Transverse colon (tissue), 4 donors: ENCODE results near the gene TNS1. TPM values are rescaled to one million over a fixed set of nuclear protein-coding genes. Genes with fewer than 3 reads are reported as not detected.
"Not testable (repeated sequence)": the region's sequence is repeated elsewhere in the genome, so short reads cannot be mapped to it uniquely, and the experiment has no call there.

ENCODE experiments used
- DNase-seq: peaks from one replicate; pipeline ENCODE4 v3.0.0-alpha.2; 2019
- H3K27ac ChIP-seq, 4 donors: fragments of 200-600 bp; sonication (generic); 2 replicates each; pipeline ENCODE4 v1.5.1; 2016 to 2018; ENCODE audit warnings: inconsistent platforms in 4 of 4
- H3K27me3 ChIP-seq: fragments of 200-600 bp; sonication (generic); 2 replicates; pipeline ENCODE4 v1.5.1; 2017; ENCODE audit warnings: inconsistent platforms
- H3K36me3 ChIP-seq, 4 donors: fragments of 200-600 bp; sonication (generic); 2 replicates each; pipeline ENCODE4 v1.5.1; 2017 to 2019; ENCODE audit warnings: inconsistent platforms in 4 of 4
- H3K4me1 ChIP-seq, 4 donors: fragments of 200-600 bp; sonication (generic); 2 replicates each; pipeline ENCODE4 v1.5.1; 2017 to 2020; ENCODE audit warnings: inconsistent platforms in 4 of 4
- H3K4me3 ChIP-seq, 4 donors: fragments of 200-600 bp; sonication (generic); 1 replicate in 1 of 4; 2 replicates in 3 of 4; pipeline versions ENCODE4 v1.5.1 to v1.6.1; 2017 to 2019; ENCODE audit warnings: inconsistent platforms in 4 of 4
- H3K9me3 ChIP-seq, 2 donors: fragments of 200-600 bp; sonication (generic); 2 replicates each; pipeline ENCODE4 v1.5.1; 2017 to 2019; ENCODE audit warnings: inconsistent platforms in 2 of 2
- EP300 ChIP-seq: sonication (generic); formaldehyde crosslinking; IDR thresholded peaks from one replicate; pipeline ENCODE4 v1.6.1; 2017; ENCODE audit warnings: antibody characterized with exemption, low read depth
- POLR2A ChIP-seq: fragments of 450-650 bp; IDR thresholded peaks from one replicate; pipeline ENCODE4 v1.6.1; 2016; ENCODE audit warnings: antibody characterized with exemption, mild to moderate bottlenecking, moderate library complexity
- POLR2AphosphoS5 ChIP-seq, 3 donors: sonication (generic); formaldehyde crosslinking; IDR thresholded peaks; one replicate each; pipeline ENCODE4 v1.6.1; 2016; ENCODE audit warnings: antibody characterized with exemption in 3 of 3
- WGBS, 2 donors: methylation state at CpG; one replicate each; pipeline ENCODE4 v1.1.5; 2018; ENCODE audit warnings: low coverage in 1 of 2; 5-methylcytosine and 5-hydroxymethylcytosine counted together
- in situ Hi-C, 4 donors: fragments of 200-750 bp; cut with MboI; loops; one replicate each; pipeline versions ENCODE4 v1.15.0 to v1.15.1; 2017; ENCODE audit warnings: low sequenced_read_pairs in 3 of 4, low pct_ligation_motif_present in 1 of 4, low pct_unique_long_range_greater_than_20kb in 1 of 4
- intact Hi-C: fragments of 100-400 bp; cut with DNase I; formaldehyde crosslinking; loops from one replicate; pipeline ENCODE4 v1.15.1; 2023; ENCODE audit warnings: low total_unique reads
- total RNA-seq, 4 donors: library from RNA; depleted of rRNA; stranded (reverse); fragments of >200 nt; gene quantifications; one replicate each; pipeline ENCODE4 v1.1.0, GENCODE V29; 2016
- TF ChIP-seq, protein P1 (sequence below), 5 experiments: fragments of 200-600 bp in 3 of 5; fragments of 450-650 bp in 2 of 5; sonication (generic) in 3 of 5; IDR thresholded peaks; 1 replicate in 2 of 5; 2 replicates in 3 of 5; pipeline ENCODE4 v1.5.1; 2016 to 2017; ENCODE audit warnings: antibody characterized with exemption in 5 of 5, inconsistent platforms in 3 of 5, mild to moderate bottlenecking in 2 of 5, moderate library complexity in 1 of 5

TNS1 gene
- total RNA-seq = 100 to 1,000 TPM; 101 to 487 (median 231) TPM

DNA sequence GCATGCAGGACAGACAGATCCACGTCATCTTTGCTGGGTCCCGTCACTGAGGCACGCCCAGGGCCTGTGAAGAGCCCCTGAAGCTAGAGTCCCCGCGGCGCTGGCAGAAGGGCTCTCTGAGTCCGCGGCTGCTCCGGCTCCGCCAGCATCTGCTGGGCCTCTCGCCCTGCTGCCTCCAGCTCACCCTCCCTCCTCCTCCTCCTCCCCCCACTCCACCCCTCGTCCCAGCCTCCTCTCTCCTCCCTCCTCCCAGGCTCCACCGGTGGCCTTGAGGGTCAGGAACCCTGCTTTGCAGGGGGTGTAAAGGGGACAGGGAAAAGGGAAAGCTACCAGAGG lies at the start of gene TNS1:
Gene TNS1, minus strand, starts transcription at position 151 of the 336 bp plus-strand sequence. Its CDS starts 123 bp downstream, at position 28.
- WGBS, 2 donors = 62% methylated on average over 13 of the region's 13 CpGs; no CpG with 5 or more reads in 1 of the 2 donors
- Histone ChIP-seq H3K27me3 (peaks cover 3% of the 10 kb centered on the region), H3K27ac (peak within 1 kb of the TSS; percentile 65 to 77 (median 68)), H3K4me3 (peak within 1 kb of the TSS in 3 of 4 donors; percentile 11 to 29 (median 19)), H3K36me3 (no peaks in the 10 kb centered on the region), H3K9me3 (no peaks in the 10 kb centered on the region), H3K4me1 (peaks cover 0 to 22% (median 0%) of the 10 kb centered on the region in 4 donors)
- in situ Hi-C loops (loop anchor here in 1 of 4 donors (25.0 kb wide), 1 partner anchor 216 kb away; no protein-coding TSS in a partner anchor), intact Hi-C loops (loop anchor here (5.0 kb wide), 1 partner anchor 34 kb away; no protein-coding TSS in a partner anchor)
- TF ChIP-seq POLR2AphosphoS5 (IDR thresholded peaks at IDR 0.05) (peak in 1 of 3 donors; percentile 24), POLR2A (no peak)
- DNase-seq = no peak

DNA sequence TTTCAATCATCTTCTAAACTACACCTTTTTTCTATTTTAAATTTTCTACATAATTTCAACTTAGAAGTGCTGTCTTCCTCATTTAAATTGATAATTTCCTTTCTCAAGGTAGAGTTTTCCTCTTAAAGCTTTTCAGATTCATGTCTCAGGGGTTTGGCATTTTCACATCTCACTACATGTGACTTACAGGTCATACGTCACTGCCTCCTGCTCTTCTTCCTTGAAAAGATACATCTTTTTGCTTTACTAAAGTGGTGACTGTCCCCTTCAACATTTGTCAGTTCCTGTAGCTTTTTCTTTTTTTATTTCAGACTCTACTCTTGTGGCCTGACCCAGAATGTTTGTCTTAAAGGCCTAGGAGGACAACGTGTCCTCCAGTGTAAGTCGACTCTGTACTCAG lies 49.1 kb upstream of the TNS1 start:
- no peak for DNase-seq
- Histone ChIP-seq H3K4me1 (no peaks in the 10 kb centered on the region), H3K9me3 (no peaks in the 10 kb centered on the region), H3K27me3 (no peaks in the 10 kb centered on the region), H3K27ac (no peak overlapping the region), H3K36me3 (no peaks in the 10 kb centered on the region), H3K4me3 (no peak overlapping the region)
- TF ChIP-seq EP300 = no peak
- TF ChIP-seq POLR2AphosphoS5 (IDR thresholded peaks at IDR 0.05) = no peak
- TF ChIP-seq, protein P1, sequence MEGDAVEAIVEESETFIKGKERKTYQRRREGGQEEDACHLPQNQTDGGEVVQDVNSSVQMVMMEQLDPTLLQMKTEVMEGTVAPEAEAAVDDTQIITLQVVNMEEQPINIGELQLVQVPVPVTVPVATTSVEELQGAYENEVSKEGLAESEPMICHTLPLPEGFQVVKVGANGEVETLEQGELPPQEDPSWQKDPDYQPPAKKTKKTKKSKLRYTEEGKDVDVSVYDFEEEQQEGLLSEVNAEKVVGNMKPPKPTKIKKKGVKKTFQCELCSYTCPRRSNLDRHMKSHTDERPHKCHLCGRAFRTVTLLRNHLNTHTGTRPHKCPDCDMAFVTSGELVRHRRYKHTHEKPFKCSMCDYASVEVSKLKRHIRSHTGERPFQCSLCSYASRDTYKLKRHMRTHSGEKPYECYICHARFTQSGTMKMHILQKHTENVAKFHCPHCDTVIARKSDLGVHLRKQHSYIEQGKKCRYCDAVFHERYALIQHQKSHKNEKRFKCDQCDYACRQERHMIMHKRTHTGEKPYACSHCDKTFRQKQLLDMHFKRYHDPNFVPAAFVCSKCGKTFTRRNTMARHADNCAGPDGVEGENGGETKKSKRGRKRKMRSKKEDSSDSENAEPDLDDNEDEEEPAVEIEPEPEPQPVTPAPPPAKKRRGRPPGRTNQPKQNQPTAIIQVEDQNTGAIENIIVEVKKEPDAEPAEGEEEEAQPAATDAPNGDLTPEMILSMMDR (IDR thresholded peaks at IDR 0.05) = no peak
- no peak for TF ChIP-seq POLR2A
- in situ Hi-C loops = no loop called here
- intact Hi-C loops = no loop called here
- WGBS, 2 donors = 71 to 76% methylated on average over 1 to 3 of the region's 3 CpGs

DNA sequence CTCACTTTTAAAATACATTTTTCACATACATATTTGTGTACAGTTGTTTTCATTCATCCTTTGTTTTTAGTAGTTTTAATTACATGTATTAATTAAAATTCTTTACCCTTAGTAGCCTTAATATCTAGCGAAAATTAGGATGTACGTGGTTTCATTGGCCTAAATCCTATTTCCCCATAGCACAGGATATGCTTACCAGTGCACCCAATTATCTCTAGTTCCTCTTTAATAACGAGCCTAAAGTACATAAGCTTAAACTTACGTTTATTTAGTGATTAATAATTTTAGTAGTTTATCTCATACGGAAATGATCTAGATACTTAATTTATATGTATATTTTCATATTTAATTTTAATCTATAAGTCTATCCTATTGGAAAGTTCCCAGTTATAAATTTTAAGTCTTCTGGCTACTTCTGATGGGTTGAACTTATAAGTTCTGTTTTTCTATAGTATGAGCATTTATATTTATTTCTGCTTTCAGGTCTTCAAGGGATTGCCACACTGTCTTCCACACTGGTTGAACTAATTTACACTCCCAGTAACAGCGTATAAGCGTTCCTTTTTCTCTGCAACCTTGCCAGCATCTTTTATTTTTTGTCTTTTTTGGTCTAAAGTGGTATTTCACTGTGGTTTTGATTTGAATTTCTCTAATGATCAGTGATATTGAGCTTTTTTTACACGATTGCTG lies 44.9 kb upstream of the TNS1 start:
- peak overlapping the region in 3 of 4 donors; percentile 9 to 40 (median 26) for H3K27ac ChIP-seq
- no peak for TF ChIP-seq POLR2AphosphoS5 (IDR thresholded peaks at IDR 0.05)
- no peak for TF ChIP-seq POLR2A
- no peak for TF ChIP-seq EP300
- TF ChIP-seq, protein P1 (IDR thresholded peaks at IDR 0.05) = no peak
- WGBS, 2 donors = 72% methylated on average over 8 of the region's 8 CpGs

DNA sequence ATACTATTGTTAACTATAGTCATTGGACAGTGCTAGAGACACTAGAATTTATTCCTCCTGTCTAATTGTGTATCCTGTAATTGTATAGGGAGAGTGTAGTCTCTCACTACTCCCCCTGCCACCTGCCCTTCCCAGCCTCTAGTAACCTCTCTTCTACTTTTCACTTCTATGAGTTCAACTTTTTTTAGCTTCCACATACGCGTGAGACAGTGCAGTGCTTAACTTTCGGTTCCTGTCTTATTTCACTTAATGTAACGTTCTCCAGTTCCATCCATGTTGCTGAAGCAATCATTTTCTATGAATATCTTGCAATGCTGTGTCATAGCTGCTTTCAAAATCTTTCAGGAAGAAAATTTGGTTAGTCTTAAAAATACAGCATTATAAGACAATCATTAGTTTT lies 43.4 kb upstream of the TNS1 start:
- H3K27ac ChIP-seq = peak overlapping the region in 2 of 4 donors; percentile 21 to 25

More for the DNA sequence above, 44.9 kb upstream of the TNS1 start:
- intact Hi-C loops (no loop called here), in situ Hi-C loops (no loop called here)
- Histone ChIP-seq H3K27me3 (no peaks in the 10 kb centered on the region), H3K4me1 (no peaks in the 10 kb centered on the region), H3K36me3 (no peaks in the 10 kb centered on the region), H3K9me3 (no peaks in the 10 kb centered on the region), H3K4me3 (no peak overlapping the region)
- DNase-seq = no peak

DNA sequence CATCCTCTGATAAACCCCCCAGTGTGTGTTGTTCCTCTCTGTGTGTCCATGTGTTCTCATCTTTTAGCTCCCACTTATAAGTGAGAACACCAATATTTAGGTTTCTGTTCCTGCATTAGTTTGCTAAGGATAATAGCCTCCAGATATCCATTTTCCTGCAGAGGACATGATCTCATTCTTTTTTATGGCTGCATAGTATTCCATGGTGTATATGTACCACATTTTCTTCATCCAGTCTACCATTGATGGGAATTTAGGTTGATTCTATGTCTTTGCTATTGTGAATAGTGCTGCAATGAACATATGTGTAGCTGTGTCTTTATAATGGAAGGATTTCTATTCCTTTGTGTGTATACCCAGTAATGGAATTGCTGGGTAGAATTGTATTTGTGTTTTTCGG lies 41.8 kb upstream of the TNS1 start:
- H3K4me1 ChIP-seq, H3K9me3 ChIP-seq, H3K27ac ChIP-seq, H3K4me3 ChIP-seq, DNase-seq, intact Hi-C loops, H3K27me3 ChIP-seq, H3K36me3 ChIP-seq, in situ Hi-C loops: not testable (repeated sequence)
- WGBS, 2 donors = 100% methylated on average over 1 of the region's 1 CpG

More for the DNA sequence above, 43.4 kb upstream of the TNS1 start:
- 65 to 71% methylated on average over 4 of the region's 4 CpGs for WGBS, 2 donors
- Histone ChIP-seq H3K9me3 (no peaks in the 10 kb centered on the region), H3K36me3 (no peaks in the 10 kb centered on the region), H3K27me3 (no peaks in the 10 kb centered on the region), H3K4me1 (no peaks in the 10 kb centered on the region), H3K4me3 (no peak overlapping the region)
- DNase-seq = no peak
- in situ Hi-C loops (no loop called here), intact Hi-C loops (no loop called here)
- no peak for TF ChIP-seq POLR2AphosphoS5 (IDR thresholded peaks at IDR 0.05)
- TF ChIP-seq, protein P1 (IDR thresholded peaks at IDR 0.05) = no peak
- TF ChIP-seq POLR2A = no peak
- TF ChIP-seq EP300 = no peak
